Activated T-helper 2 cell treated with anti-CD3 and anti-CD28 coated beads, Interferon-gamma antibody, Interleukin-2, Interleukin-4, amounts not matched to agents 10 μg/mL and 5 μg/mL and 100 μg/mL, durations not matched to agents 14 hours and 24 hours and 36 hours (primary cell): ENCODE results near the gene KIF5B. TPM values are rescaled to one million over a fixed set of nuclear protein-coding genes. Genes with fewer than 3 reads are reported as not detected.
A peak's percentile ranks its signal among the peaks of the same experiment; 100 is the strongest.
"Not testable (repeated sequence)": the region's sequence is repeated elsewhere in the genome, so short reads cannot be mapped to it uniquely, and the experiment has no call there.

Experiments
- DNase-seq: peaks from one replicate; pipeline ENCODE4 v3.0.0; 2021; ENCODE audit warnings: low spot score
- H3K27ac Mint-ChIP-seq: one replicate; pipeline ENCODE4 v1.8.0; 2021; ENCODE audit warnings: mixed read lengths
- H3K27me3 Mint-ChIP-seq: one replicate; pipeline ENCODE4 v1.8.0; 2021; ENCODE audit warnings: low read depth, mixed read lengths
- H3K36me3 Mint-ChIP-seq: one replicate; pipeline ENCODE4 v1.8.0; 2021; ENCODE audit warnings: low read depth, mixed read lengths
- H3K4me1 Mint-ChIP-seq: one replicate; pipeline ENCODE4 v1.8.0; 2021; ENCODE audit warnings: low read depth, mixed read lengths
- H3K4me3 Mint-ChIP-seq: one replicate; pipeline ENCODE4 v1.8.0; 2021; ENCODE audit warnings: low read depth, mild to moderate bottlenecking, moderate library complexity, mixed read lengths
- H3K9me3 Mint-ChIP-seq: one replicate; pipeline ENCODE4 v1.8.0; 2021; ENCODE audit warnings: mixed read lengths
- intact Hi-C: fragments of 100-400 bp; cut with micrococcal nuclease; formaldehyde crosslinking; loops from one replicate; pipeline ENCODE4 v1.15.1; 2023
- total RNA-seq: library from RNA; stranded (reverse); gene quantifications from 2 replicates; pipeline ENCODE4 v1.2.3, GENCODE V29; 2022

Gene KIF5B
- total RNA-seq, 1 donor from 2014 or later, result 76.6 TPM

DNA sequence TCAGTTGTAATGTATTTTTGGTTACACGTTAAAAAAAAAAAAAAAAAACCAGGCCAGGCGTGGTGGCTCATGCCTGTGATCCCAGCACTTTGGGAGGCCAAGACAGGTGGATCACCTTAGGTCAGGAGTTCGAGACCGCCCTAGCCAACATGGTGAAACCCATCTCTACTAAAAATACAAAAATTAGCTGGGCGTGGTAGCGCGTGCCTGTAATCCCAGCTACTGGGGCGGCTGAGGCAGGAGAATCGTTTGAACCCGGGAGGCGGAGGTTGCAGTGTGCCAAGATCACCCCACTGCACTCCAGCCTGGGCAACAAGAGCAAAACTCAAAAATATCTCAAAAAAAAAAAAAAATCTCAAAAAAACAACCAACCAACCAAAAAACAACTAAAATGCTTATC, 2.8 kb downstream of the KIF5B start:
- H3K9me3 Mint-ChIP-seq, H3K27ac Mint-ChIP-seq, DNase-seq, H3K27me3 Mint-ChIP-seq: not testable (repeated sequence)
- intact Hi-C loops, result loop anchor here (10.0 kb wide), 2 partner anchors 291 to 391 kb away; partner anchors contain the start of genes CCDC7 and EPC1
- Mint-ChIP-seq H3K4me1 (peaks cover 57% of the 10 kb centered on the region), H3K36me3 (peaks cover 60% of the 10 kb centered on the region), H3K4me3 (peak overlapping the region; percentile 88)

DNA sequence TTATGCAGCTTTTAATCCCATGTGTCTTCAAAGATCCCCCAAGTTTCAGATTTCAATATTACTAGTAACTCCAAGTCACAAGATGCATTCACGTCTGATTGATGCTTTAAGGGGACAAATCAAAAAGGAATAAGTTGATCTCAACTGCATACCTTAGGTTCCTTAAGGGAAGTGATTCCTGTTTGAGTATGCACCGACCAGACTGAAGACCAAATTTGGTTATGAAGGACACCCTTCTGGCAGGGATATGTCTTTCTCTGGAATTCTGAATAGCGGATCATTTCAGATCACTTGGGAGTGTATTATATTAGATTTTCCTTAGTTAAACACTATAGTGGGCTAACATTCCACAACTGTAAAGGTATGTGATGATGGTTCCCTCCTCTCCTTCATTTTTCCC, 4.3 kb downstream of the KIF5B start:
- Mint-ChIP-seq H3K4me1 (peaks cover 63% of the 10 kb centered on the region), H3K4me3 (peak overlapping the region; percentile 39), H3K27me3 (no peaks in the 10 kb centered on the region), H3K9me3 (no peaks in the 10 kb centered on the region), H3K27ac (no peak overlapping the region), H3K36me3 (peaks cover 74% of the 10 kb centered on the region)
- DNase-seq, result no peak
- intact Hi-C loops, result loop anchor here (10.0 kb wide), 2 partner anchors 293 to 393 kb away; partner anchors contain the start of genes CCDC7 and EPC1

DNA sequence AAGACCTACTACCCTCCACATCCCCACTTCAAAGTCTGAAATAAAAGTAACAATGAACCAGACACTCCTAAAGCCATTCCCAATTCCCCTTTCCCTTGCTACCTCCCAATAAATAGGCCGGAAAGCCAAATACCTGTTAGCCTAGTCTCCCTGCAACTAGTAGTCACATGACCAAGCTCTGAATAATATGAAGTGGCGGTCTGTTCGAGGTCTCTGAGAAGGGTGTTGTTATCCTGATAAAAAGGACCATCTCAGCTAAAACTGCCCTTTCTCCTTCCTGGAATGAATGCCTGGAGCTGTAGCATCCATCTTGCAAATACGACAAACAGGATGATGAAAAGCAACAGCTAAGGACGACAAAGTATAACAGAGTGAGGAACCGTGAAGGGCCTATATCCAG, 6.0 kb downstream of the KIF5B start:
- no peaks in the 10 kb centered on the region for H3K27me3 Mint-ChIP-seq
- H3K4me3 Mint-ChIP-seq, result no peak overlapping the region
- peaks cover 84% of the 10 kb centered on the region for H3K36me3 Mint-ChIP-seq
- peak overlapping the region; percentile 14 for H3K27ac Mint-ChIP-seq
- H3K4me1 Mint-ChIP-seq, result peaks cover 71% of the 10 kb centered on the region
- no peak for DNase-seq
- no peaks in the 10 kb centered on the region for H3K9me3 Mint-ChIP-seq
- intact Hi-C loops, result loop anchor here (10.0 kb wide), 2 partner anchors 295 to 395 kb away; partner anchors contain the start of genes CCDC7 and EPC1

DNA sequence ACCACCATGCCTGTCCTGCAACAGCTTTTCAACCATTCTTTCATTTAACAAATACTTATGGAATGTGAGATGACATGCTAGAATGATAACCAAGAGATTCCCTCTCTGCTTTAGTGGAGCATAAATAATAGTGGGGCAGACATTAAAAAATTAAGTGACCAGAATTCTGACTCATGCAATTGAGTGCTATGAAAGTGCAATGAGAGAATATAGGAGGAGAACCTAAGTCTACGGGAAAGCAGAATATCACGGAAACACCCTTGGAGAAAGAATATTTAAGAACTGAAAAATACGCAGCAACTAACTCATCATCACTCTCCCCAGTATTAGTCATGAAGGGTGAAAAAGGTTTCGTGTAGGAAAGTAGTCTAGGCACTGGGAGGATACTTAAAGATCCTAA, 7.1 kb downstream of the KIF5B start:
- no peaks in the 10 kb centered on the region for H3K27me3 Mint-ChIP-seq
- DNase-seq, result no peak
- H3K36me3 Mint-ChIP-seq, result peaks cover 86% of the 10 kb centered on the region
- peaks cover 73% of the 10 kb centered on the region for H3K4me1 Mint-ChIP-seq
- H3K27ac Mint-ChIP-seq, result peak overlapping the region; percentile 2
- intact Hi-C loops, result no loop called here
- H3K9me3 Mint-ChIP-seq, result no peaks in the 10 kb centered on the region
- H3K4me3 Mint-ChIP-seq, result no peak overlapping the region

DNA sequence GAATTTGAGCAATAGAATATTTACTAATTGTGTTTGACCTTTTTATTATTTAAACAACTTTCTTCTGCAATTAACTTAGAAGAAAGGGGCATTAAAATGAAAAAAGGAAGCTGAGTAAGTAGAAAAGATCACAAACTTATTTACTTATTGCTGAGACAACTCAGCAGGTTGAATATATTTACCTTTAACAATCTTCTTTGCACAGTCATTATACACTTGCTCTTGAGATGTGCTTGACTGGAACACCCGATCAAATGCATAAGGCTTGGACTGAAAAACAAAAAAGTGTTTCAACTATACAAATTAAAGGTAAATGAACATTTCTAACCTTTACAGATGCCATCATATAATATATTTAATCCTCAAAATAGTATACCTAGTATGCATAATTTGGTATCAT, 7.9 kb downstream of the KIF5B start:
- no peaks in the 10 kb centered on the region for H3K9me3 Mint-ChIP-seq
- no peak overlapping the region for H3K27ac Mint-ChIP-seq
- peaks cover 78% of the 10 kb centered on the region for H3K4me1 Mint-ChIP-seq
- peaks cover 88% of the 10 kb centered on the region for H3K36me3 Mint-ChIP-seq
- H3K27me3 Mint-ChIP-seq, result no peaks in the 10 kb centered on the region
- no peak overlapping the region for H3K4me3 Mint-ChIP-seq
- intact Hi-C loops, result no loop called here
- no peak for DNase-seq

DNA sequence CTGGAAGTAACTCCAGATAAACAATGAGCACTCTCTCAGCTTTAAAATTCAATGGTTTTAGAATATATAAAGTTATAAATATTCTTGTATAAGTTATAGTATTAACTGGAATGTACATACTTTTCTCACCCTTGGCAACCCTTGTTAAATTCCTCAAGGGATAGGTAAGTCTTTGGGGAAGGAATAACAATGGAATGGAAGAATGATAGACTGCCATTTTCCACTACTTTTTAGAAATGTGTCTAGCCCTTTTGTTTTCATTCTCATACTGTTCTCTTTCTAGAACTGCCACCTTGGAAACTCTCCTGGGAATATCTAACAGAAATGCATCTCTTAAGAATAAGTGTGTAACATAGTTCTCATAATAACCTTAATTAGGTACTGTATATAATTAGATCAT, 8.3 kb downstream of the KIF5B start:
- no peak overlapping the region for H3K27ac Mint-ChIP-seq

DNA sequence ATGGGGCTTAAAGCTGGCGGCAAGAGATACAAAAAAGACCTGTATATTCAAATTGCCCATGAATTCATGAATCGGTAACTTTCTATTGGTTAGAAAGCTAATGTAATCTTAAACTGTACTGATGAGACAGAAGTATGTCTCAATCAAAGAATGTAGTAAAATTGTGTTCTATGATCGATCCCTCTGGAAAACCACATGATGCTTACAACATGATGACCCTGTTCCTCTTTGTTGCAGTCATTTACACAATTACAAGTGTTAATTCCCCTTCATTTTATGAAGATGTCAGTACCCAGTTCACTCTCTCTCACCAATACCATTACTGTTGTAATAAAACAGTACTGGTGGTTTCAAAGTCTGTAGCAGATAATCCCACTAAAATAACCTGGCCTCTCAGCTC, 10.1 kb downstream of the KIF5B start:
- Mint-ChIP-seq H3K36me3 (peaks cover 87% of the 10 kb centered on the region), H3K9me3 (no peaks in the 10 kb centered on the region), H3K27me3 (no peaks in the 10 kb centered on the region), H3K27ac (no peak overlapping the region), H3K4me1 (peaks cover 72% of the 10 kb centered on the region), H3K4me3 (no peak overlapping the region)
- no peak for DNase-seq
- intact Hi-C loops, result no loop called here

More for the DNA sequence above, 8.3 kb downstream of the KIF5B start:
- Mint-ChIP-seq H3K9me3 (no peaks in the 10 kb centered on the region), H3K36me3 (peaks cover 88% of the 10 kb centered on the region), H3K27me3 (no peaks in the 10 kb centered on the region), H3K4me3 (no peak overlapping the region), H3K4me1 (peaks cover 76% of the 10 kb centered on the region)
- DNase-seq, result no peak
- intact Hi-C loops, result no loop called here

DNA sequence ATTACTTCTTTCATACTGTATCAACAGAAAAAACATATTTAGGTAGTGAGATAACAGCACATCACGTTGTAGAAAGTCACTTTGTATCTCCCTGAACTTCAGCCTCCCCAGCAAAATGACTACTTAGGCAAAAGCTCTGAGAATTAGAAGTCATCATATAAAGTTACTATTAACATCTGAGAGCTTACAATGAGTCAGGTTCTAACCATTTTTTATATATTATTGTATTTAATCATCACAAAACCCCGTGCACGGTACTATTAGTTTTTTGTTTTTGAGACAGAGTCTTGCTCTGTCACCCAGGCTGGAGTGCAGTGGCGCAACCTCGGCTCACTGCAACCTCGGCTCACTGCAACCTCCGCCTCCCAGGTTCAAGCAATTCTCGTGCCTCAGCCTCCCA, 13.5 kb downstream of the KIF5B start:
- H3K27ac Mint-ChIP-seq, result peak overlapping the region; percentile 56
- H3K27me3 Mint-ChIP-seq, H3K4me3 Mint-ChIP-seq, intact Hi-C loops, DNase-seq, H3K9me3 Mint-ChIP-seq: not testable (repeated sequence)
- H3K4me1 Mint-ChIP-seq, result peaks cover 55% of the 10 kb centered on the region
- H3K36me3 Mint-ChIP-seq, result peaks cover 78% of the 10 kb centered on the region

DNA sequence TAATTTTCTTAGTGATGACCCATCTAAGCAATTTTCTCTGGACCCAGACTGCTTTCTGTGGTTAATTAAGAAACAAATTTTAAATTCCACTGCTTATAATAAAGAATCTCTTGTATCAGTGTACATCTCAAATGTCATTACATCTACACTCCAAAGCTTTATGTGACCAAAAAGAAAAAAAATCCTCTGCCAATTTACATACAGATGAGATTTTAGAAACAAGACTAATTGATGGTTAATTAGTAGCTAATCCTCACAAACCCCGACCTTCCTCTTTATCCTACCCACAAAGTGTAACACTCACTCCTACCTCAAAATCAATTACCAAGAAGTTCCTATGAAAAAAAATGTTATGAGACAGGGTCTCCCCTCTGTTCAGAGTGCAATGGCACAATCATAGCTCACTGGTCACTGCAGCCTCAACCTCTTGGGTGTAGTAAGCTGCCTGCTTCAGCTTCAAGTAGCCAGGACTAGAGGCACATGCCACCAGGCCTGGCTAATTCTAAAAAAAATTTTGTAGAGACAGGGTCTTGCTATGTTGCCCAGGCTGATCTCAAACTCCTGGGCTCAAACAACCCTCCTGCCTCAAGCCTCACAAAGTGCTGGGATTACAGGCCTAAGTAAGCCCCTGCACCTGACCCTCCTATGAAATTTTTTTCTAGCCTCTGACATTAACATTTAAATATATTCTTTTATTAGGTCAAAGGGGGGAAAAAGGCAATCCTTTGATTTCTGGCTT, 14.8 kb downstream of the KIF5B start:
- H3K27me3 Mint-ChIP-seq, result no peaks in the 10 kb centered on the region
- no peak overlapping the region for H3K4me3 Mint-ChIP-seq
- no peaks in the 10 kb centered on the region for H3K9me3 Mint-ChIP-seq
- peaks cover 50% of the 10 kb centered on the region for H3K4me1 Mint-ChIP-seq
- peaks cover 77% of the 10 kb centered on the region for H3K36me3 Mint-ChIP-seq
- no peak for DNase-seq
- peak overlapping the region; percentile 2 for H3K27ac Mint-ChIP-seq
- intact Hi-C loops, result no loop called here

DNA sequence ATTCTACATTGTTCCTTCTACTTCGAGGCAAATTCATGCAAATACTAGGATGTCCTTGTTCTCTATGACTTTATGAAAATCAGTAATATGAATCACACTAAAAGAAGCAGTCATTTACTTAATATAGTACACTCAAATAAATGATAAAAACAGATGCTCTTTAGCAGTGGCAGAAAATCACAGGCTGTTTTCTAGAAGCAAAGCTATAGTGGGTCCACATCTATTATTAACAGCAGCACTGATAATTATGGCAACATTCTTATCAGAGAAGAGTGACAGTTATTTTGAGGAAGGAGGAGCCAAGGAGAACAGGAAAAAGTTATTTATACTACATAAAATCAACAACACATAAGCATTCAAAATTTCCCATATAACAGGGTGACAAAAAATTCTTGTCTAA, 16.5 kb downstream of the KIF5B start:
- Mint-ChIP-seq H3K27me3 (no peaks in the 10 kb centered on the region), H3K4me1 (peaks cover 39% of the 10 kb centered on the region), H3K9me3 (no peaks in the 10 kb centered on the region), H3K27ac (no peak overlapping the region), H3K4me3 (no peak overlapping the region), H3K36me3 (peaks cover 75% of the 10 kb centered on the region)
- no peak for DNase-seq
- intact Hi-C loops, result no loop called here

DNA sequence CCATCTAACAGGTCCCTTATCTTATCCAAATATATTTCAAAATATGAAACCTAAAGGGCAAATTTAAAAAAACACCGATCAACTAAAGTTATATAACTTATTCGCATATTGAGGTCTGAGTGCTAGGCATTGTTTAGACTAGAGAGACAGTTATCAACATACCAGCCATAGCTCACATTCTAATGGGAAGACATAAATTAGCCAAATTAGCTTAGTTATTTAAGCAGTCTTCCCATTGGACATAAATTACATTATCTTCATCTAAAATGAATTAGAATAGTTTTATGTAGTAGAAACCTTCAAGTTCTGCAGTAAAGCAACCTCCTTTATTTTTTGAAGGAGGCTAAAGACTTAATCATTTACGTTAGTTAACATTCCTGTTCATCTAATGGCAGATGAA, 17.4 kb downstream of the KIF5B start:
- intact Hi-C loops, result no loop called here
- H3K4me1 Mint-ChIP-seq, result peaks cover 30% of the 10 kb centered on the region
- H3K4me3 Mint-ChIP-seq, result no peak overlapping the region
- no peak overlapping the region for H3K27ac Mint-ChIP-seq
- H3K36me3 Mint-ChIP-seq, result peaks cover 75% of the 10 kb centered on the region
- no peak for DNase-seq
- H3K9me3 Mint-ChIP-seq, result no peaks in the 10 kb centered on the region
- no peaks in the 10 kb centered on the region for H3K27me3 Mint-ChIP-seq

DNA sequence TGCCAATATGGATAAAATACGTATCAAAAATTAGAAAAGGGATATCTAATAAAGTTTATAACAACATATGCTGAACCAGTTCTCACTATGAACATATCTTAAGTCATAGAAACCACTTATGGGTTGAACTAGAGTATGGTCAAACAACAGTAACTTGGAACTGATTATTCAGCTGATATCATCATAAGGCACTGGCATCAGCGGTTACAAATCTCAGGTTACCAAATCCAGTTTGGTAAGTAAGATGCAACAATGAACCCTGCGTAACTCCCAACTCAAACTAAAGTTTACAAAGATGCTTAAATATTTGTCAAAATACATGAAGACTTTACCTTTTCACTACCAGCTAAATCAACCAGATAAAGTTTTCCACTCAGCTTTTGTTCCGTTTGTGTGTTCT, 19.3 kb downstream of the KIF5B start:
- no peak for DNase-seq
- Mint-ChIP-seq H3K27me3 (no peaks in the 10 kb centered on the region), H3K4me1 (peaks cover 21% of the 10 kb centered on the region), H3K27ac (no peak overlapping the region), H3K36me3 (peaks cover 81% of the 10 kb centered on the region), H3K9me3 (no peaks in the 10 kb centered on the region), H3K4me3 (no peak overlapping the region)
- intact Hi-C loops, result no loop called here

DNA sequence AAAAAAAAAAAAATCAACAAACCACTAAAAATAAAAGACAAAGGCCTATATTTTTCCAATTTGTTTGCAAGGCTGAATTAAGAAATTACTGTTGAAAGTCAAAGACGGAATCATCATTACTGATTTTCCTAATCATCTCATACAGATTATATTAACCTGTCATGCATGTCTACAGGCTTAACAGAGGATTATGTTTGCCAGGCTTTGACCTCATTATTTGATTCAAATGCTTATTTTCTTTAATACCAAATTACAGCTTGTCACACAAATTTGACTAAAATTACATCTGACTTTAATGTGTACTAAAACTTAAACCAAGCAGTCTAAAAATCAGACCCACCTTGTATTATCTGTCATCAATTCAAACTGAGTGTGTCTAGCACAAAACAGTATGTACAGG, 21.2 kb downstream of the KIF5B start:
- intact Hi-C loops, result no loop called here
- H3K9me3 Mint-ChIP-seq, result no peaks in the 10 kb centered on the region
- H3K27me3 Mint-ChIP-seq, result no peaks in the 10 kb centered on the region
- no peak overlapping the region for H3K27ac Mint-ChIP-seq
- no peak for DNase-seq
- H3K4me1 Mint-ChIP-seq, result peaks cover 21% of the 10 kb centered on the region
- H3K36me3 Mint-ChIP-seq, result peaks cover 83% of the 10 kb centered on the region
- no peak overlapping the region for H3K4me3 Mint-ChIP-seq
